Measurements from ENCODE around the gene IPO9.

The IPO9 gene

DNA sequence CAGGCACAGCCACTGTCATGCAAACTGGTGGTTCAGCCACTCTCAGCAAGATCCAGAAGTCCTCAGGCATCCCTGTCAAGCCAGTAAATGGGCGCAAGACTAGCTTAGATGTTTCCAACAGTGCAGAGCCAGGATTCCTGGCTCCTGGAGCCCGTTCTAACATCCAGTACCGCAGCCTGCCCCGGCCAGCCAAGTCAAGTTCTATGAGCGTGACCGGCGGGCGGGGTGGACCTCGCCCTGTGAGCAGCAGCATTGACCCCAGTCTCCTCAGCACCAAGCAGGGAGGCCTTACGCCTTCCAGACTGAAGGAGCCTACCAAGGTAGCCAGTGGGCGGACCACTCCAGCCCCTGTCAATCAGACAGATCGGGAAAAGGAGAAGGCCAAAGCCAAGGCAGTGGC is 46.6 kb upstream of the IPO9 start:
- no peak overlapping the region for H3K4me3 ChIP-seq (ENCODE audit: low read depth, low read length)
- TF ChIP-seq, protein P1, sequence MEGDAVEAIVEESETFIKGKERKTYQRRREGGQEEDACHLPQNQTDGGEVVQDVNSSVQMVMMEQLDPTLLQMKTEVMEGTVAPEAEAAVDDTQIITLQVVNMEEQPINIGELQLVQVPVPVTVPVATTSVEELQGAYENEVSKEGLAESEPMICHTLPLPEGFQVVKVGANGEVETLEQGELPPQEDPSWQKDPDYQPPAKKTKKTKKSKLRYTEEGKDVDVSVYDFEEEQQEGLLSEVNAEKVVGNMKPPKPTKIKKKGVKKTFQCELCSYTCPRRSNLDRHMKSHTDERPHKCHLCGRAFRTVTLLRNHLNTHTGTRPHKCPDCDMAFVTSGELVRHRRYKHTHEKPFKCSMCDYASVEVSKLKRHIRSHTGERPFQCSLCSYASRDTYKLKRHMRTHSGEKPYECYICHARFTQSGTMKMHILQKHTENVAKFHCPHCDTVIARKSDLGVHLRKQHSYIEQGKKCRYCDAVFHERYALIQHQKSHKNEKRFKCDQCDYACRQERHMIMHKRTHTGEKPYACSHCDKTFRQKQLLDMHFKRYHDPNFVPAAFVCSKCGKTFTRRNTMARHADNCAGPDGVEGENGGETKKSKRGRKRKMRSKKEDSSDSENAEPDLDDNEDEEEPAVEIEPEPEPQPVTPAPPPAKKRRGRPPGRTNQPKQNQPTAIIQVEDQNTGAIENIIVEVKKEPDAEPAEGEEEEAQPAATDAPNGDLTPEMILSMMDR (IDR thresholded peaks at IDR 0.05): no peak
- no peak overlapping the region for H3K27ac ChIP-seq
- H3K79me2 ChIP-seq: no peaks in the 10 kb centered on the region
- H2AFZ ChIP-seq: no peak overlapping the region
- H3K27me3 ChIP-seq (ENCODE audit: control insufficient read depth, insufficient read depth, low read length): no peaks in the 10 kb centered on the region
- H3K9me3 ChIP-seq (ENCODE audit: control insufficient read depth, low read length): no peaks in the 10 kb centered on the region
- H3K4me2 ChIP-seq (ENCODE audit: low read length): no peak overlapping the region
- H3K4me1 ChIP-seq: no peaks in the 10 kb centered on the region
- H3K36me3 ChIP-seq (ENCODE audit: control insufficient read depth, insufficient read depth, low read length): no peaks in the 10 kb centered on the region
- no peak overlapping the region for H3K9ac ChIP-seq

DNA sequence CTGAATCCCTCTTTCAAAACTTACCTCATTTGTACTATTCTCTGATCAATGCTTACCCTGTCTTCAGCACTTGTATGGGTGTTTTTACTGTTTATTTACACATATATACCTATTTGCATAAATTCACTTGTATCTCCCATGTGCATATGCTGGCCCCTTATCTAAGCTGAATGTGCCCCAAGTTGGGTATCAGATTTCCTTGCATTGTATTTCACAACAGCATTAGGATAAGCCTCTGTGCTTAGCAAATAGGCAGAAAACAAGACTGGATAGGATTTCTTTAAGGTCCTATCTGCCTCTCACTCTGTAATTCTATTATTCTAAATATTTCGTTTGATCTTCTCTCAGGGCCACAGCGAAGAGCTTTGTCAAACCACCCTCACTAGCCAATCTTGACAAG is 45.9 kb upstream of the IPO9 start:
- TF ChIP-seq, protein P1 (IDR thresholded peaks at IDR 0.05): no peak
- H3K4me2 ChIP-seq (ENCODE audit: low read length): no peak overlapping the region
- no peak overlapping the region for H3K9ac ChIP-seq
- no peak overlapping the region for H3K4me3 ChIP-seq (ENCODE audit: low read depth, low read length)
- no peak overlapping the region for H3K27ac ChIP-seq
- no peaks in the 10 kb centered on the region for H3K36me3 ChIP-seq (ENCODE audit: control insufficient read depth, insufficient read depth, low read length)
- no peaks in the 10 kb centered on the region for H3K9me3 ChIP-seq (ENCODE audit: control insufficient read depth, low read length)
- H2AFZ ChIP-seq: no peak overlapping the region
- no peaks in the 10 kb centered on the region for H3K79me2 ChIP-seq
- H3K4me1 ChIP-seq: no peaks in the 10 kb centered on the region
- no peaks in the 10 kb centered on the region for H3K27me3 ChIP-seq (ENCODE audit: control insufficient read depth, insufficient read depth, low read length)

DNA sequence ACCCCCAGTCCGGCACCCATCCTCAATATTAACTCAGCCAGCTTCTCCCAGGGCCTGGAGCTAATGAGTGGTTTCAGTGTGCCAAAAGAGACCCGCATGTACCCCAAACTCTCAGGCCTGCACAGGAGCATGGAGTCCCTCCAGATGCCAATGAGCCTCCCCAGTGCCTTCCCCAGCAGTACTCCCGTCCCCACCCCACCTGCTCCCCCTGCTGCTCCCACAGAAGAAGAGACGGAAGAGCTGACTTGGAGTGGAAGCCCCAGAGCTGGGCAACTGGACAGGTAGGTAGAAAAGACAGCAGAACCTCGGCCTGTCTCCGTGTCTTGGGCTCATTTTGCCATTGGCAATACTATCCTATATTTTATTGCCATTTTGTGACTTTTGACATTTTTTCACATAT is 45.4 kb upstream of the IPO9 start:
- no peak overlapping the region for H2AFZ ChIP-seq
- H3K4me2 ChIP-seq (ENCODE audit: low read length): no peak overlapping the region
- no peak overlapping the region for H3K9ac ChIP-seq
- H3K27me3 ChIP-seq (ENCODE audit: control insufficient read depth, insufficient read depth, low read length): no peaks in the 10 kb centered on the region
- no peak overlapping the region for H3K4me3 ChIP-seq (ENCODE audit: low read depth, low read length)
- H3K79me2 ChIP-seq: no peaks in the 10 kb centered on the region
- no peaks in the 10 kb centered on the region for H3K9me3 ChIP-seq (ENCODE audit: control insufficient read depth, low read length)
- no peaks in the 10 kb centered on the region for H3K36me3 ChIP-seq (ENCODE audit: control insufficient read depth, insufficient read depth, low read length)
- no peak overlapping the region for H3K27ac ChIP-seq
- no peaks in the 10 kb centered on the region for H3K4me1 ChIP-seq
- TF ChIP-seq, protein P1 (IDR thresholded peaks at IDR 0.05): no peak

DNA sequence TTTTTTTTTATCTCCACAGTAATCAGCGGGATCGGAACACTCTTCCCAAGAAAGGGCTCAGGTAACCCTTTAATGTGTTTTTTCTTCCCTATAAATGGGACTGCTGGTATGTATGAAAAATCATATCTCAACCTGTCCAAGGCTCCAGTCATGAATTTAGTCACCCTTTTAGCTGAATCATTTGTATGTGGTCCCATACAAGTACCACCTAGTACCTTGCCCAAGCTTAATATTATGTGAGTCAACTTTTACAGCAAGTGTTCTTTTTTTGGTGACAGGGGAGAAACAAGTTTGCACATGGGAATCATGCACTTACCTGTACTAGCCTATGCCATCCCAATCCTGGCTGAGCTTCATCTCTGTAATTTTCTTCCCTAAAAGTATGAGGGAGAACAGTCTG is 43.7 kb upstream of the IPO9 start:
- Histone ChIP-seq H3K4me2 (ENCODE audit: low read length) (no peak overlapping the region), H3K79me2 (no peaks in the 10 kb centered on the region), H3K36me3 (ENCODE audit: control insufficient read depth, insufficient read depth, low read length) (no peaks in the 10 kb centered on the region), H3K9me3 (ENCODE audit: control insufficient read depth, low read length) (no peaks in the 10 kb centered on the region), H3K4me3 (ENCODE audit: low read depth, low read length) (no peak overlapping the region), H3K27ac (no peak overlapping the region), H3K9ac (no peak overlapping the region), H2AFZ (no peak overlapping the region), H3K27me3 (ENCODE audit: control insufficient read depth, insufficient read depth, low read length) (no peaks in the 10 kb centered on the region), H3K4me1 (no peaks in the 10 kb centered on the region)
- TF ChIP-seq, protein P1 (IDR thresholded peaks at IDR 0.05): no peak

DNA sequence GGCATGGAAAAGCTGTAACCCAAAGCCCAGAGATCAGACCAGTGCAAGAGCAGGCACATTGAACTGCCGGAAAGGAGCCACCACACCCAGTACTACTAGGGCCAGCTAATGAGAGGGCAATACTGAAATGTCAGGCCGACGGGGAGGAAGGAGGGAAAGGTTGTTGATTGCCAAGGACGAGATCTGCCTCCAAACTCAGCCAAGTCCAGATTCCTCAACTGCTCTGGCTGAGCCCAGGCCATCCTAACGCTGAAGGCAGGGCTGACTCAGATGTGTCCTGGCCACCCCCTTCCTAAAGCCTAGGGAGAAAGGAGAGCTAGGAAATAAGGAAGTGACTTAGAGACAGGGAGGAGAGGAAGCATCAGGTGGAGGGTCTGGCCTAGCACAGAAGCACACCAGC is 42.1 kb upstream of the IPO9 start:
- H3K36me3 ChIP-seq (ENCODE audit: control insufficient read depth, insufficient read depth, low read length): no peaks in the 10 kb centered on the region

More for the DNA sequence above, 42.1 kb upstream of the IPO9 start:
- H3K27ac ChIP-seq: no peak overlapping the region
- no peaks in the 10 kb centered on the region for H3K4me1 ChIP-seq
- no peak overlapping the region for H3K9ac ChIP-seq
- H3K27me3 ChIP-seq (ENCODE audit: control insufficient read depth, insufficient read depth, low read length): no peaks in the 10 kb centered on the region
- no peak overlapping the region for H2AFZ ChIP-seq
- H3K4me3 ChIP-seq (ENCODE audit: low read depth, low read length): no peak overlapping the region
- TF ChIP-seq, protein P1 (IDR thresholded peaks at IDR 0.05): no peak
- H3K4me2 ChIP-seq (ENCODE audit: low read length): no peak overlapping the region
- H3K9me3 ChIP-seq (ENCODE audit: control insufficient read depth, low read length): no peaks in the 10 kb centered on the region
- H3K79me2 ChIP-seq: no peaks in the 10 kb centered on the region
